Endodermal cell (in vitro differentiated cells): ENCODE data around the gene SIRT7. TPM values are rescaled to one million over a fixed set of nuclear protein-coding genes. Genes with fewer than 3 reads are reported as not detected.

ENCODE experiments used
- DNase-seq: peaks from one replicate; pipeline ENCODE4 v3.0.0-alpha.2; 2017
- H3K27ac ChIP-seq: 2 replicates; pipeline ENCODE4 v1.5.1; 2013; ENCODE audit warnings: mild to moderate bottlenecking, low read depth, low read length, moderate library complexity
- H3K27me3 ChIP-seq: 2 replicates; pipeline ENCODE4 v1.6.1; 2013; ENCODE audit warnings: mild to moderate bottlenecking, low read length, moderate library complexity; ENCODE audit not compliant: insufficient read depth, control insufficient read depth, poor library complexity, severe bottlenecking
- H3K36me3 ChIP-seq: 2 replicates; pipeline ENCODE4 v1.7.0; 2013; ENCODE audit warnings: mild to moderate bottlenecking, low read length, moderate library complexity; ENCODE audit not compliant: control insufficient read depth, insufficient read depth
- H3K4me1 ChIP-seq: one replicate; pipeline ENCODE4 v1.7.0; 2013; ENCODE audit warnings: low read length; ENCODE audit not compliant: control insufficient read depth, insufficient read depth
- H3K4me3 ChIP-seq: 2 replicates; pipeline ENCODE4 v1.5.1; 2013; ENCODE audit warnings: mild to moderate bottlenecking, low read length, moderate library complexity
- H3K9ac ChIP-seq: 2 replicates; pipeline ENCODE4 v1.6.1; 2013; ENCODE audit warnings: mild to moderate bottlenecking, low read length, moderate library complexity; ENCODE audit not compliant: poor library complexity, severe bottlenecking; ENCODE audit errors: extremely low read depth
- H3K9me3 ChIP-seq: 2 replicates; pipeline ENCODE4 v1.6.1; 2013; ENCODE audit warnings: mild to moderate bottlenecking, low read length, moderate library complexity; ENCODE audit not compliant: control insufficient read depth
- H3K27ac Mint-ChIP-seq: 2 replicates; pipeline ENCODE4 v1.8.0; 2020; ENCODE audit warnings: mixed read lengths
- H3K27me3 Mint-ChIP-seq: 2 replicates; pipeline ENCODE4 v1.8.0; 2021; ENCODE audit warnings: mild to moderate bottlenecking, mixed read lengths; ENCODE audit not compliant: insufficient read depth
- H3K36me3 Mint-ChIP-seq: 2 replicates; pipeline ENCODE4 v1.8.0; 2020; ENCODE audit warnings: low read depth, mixed read lengths
- H3K4me1 Mint-ChIP-seq: 2 replicates; pipeline ENCODE4 v1.8.0; 2020; ENCODE audit warnings: mixed read lengths
- H3K4me3 Mint-ChIP-seq: 2 replicates; pipeline ENCODE4 v1.8.0; 2020; ENCODE audit warnings: mild to moderate bottlenecking, moderate library complexity, mixed read lengths
- H3K9me3 Mint-ChIP-seq: 2 replicates; pipeline ENCODE4 v1.8.0; 2020; ENCODE audit warnings: mild to moderate bottlenecking, mixed read lengths
- WGBS, 2 experiments: methylation state at CpG; one replicate each; pipeline versions ENCODE4 v1.1.5 to v1.1.7; 2013; ENCODE audit warnings: missing lambda C conversion rate in 2 of 2, mixed read lengths in 1 of 2; ENCODE audit not compliant: insufficient coverage in 1 of 2, insufficient read length in 1 of 2; 5-methylcytosine and 5-hydroxymethylcytosine counted together
- total RNA-seq, 2 donors: library from RNA; stranded (reverse); fragmentation: NEBNext Ultra II Directional in 1 of 2; extraction: Animal tissue kit (Norgen Biotek cat#: 25700) in 1 of 2; gene quantifications; 2 replicates in 1 of 2; 3 replicates in 1 of 2; pipeline ENCODE4 v1.2.1, GENCODE V29; 2021
- TF ChIP-seq, protein P1 (sequence below): fragments of 200-600 bp; sonication (generic); conservative IDR thresholded peaks from 2 replicates; pipeline ENCODE4 v1.5.0; 2021; ENCODE audit warnings: antibody characterized with exemption, mild to moderate bottlenecking

SIRT7 gene
- total RNA-seq, 2 donors from 2014 or later = 21.8 to 22.1 TPM

DNA sequence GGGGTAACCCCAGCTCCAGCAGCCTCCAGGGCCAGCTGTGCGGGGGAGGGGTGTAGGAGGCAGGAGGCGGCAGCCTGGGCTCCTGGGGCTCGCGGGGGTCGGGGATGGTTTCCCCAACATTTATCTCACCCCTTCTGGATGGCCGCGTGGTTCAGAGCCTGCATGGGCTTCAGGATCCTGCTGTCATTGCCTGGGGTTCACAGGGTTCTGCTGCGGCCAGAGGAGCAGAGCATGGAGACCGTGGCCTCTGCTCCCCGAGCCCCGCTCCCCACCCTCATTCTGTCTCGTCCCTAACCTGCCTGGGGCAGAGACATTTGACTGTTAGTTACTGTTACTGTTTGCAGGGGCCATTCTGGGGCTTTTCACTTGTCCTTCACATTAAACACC, 24.2 kb upstream of the SIRT7 start:
- peaks cover 29% of the 10 kb centered on the region for H3K27me3 Mint-ChIP-seq
- TF ChIP-seq, protein P1, sequence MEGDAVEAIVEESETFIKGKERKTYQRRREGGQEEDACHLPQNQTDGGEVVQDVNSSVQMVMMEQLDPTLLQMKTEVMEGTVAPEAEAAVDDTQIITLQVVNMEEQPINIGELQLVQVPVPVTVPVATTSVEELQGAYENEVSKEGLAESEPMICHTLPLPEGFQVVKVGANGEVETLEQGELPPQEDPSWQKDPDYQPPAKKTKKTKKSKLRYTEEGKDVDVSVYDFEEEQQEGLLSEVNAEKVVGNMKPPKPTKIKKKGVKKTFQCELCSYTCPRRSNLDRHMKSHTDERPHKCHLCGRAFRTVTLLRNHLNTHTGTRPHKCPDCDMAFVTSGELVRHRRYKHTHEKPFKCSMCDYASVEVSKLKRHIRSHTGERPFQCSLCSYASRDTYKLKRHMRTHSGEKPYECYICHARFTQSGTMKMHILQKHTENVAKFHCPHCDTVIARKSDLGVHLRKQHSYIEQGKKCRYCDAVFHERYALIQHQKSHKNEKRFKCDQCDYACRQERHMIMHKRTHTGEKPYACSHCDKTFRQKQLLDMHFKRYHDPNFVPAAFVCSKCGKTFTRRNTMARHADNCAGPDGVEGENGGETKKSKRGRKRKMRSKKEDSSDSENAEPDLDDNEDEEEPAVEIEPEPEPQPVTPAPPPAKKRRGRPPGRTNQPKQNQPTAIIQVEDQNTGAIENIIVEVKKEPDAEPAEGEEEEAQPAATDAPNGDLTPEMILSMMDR = no peak
- no peak overlapping the region for H3K27ac ChIP-seq
- no peaks in the 10 kb centered on the region for H3K9me3 ChIP-seq
- H3K36me3 Mint-ChIP-seq = no peaks in the 10 kb centered on the region
- H3K4me1 ChIP-seq = no peaks in the 10 kb centered on the region
- DNase-seq = no peak
- 51 to 74% methylated on average over 5 to 11 of the region's 12 CpGs for WGBS, 2 experiments
- no peaks in the 10 kb centered on the region for H3K9me3 Mint-ChIP-seq
- H3K4me3 Mint-ChIP-seq = no peak overlapping the region
- no peaks in the 10 kb centered on the region for H3K4me1 Mint-ChIP-seq
- H3K9ac ChIP-seq = no peak overlapping the region
- no peaks in the 10 kb centered on the region for H3K36me3 ChIP-seq
- no peak overlapping the region for H3K4me3 ChIP-seq
- H3K27me3 ChIP-seq = no peaks in the 10 kb centered on the region
- no peak overlapping the region for H3K27ac Mint-ChIP-seq

DNA sequence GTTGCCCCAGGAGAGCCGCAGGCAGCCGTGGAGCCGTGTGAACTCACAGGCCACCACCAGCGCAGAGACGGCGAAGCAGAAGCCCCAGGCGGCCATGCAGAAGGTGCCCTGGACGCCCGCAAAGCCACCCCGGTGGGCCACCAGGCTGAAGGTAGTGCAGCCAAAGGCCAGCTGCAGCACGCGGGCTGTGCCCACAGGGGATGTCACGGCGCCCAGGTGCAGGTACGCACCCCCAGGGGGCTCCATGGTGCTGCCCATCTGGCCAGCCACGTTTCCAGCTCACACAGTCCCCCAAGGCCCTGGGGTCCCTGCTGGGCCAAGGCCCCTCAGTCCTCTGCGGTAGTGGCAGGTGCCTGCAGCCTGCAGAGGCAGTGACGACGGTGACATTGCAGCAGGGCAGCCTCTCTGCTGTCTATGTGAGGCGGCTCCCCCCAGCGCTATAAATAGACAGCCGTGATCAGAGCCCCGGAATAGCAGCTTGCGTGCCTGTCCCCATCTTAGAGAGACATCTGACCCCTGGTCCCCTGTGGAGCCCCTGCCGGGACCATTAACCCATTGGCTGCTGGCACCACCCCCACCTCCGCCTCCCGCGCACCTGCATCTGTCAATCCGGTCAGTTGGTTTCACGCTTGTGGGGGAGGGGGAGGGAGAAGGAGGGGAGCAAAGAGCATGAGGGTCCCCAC, 23.6 kb upstream of the SIRT7 start:
- peak; percentile 72 for DNase-seq
- Histone ChIP-seq H3K27me3 (no peaks in the 10 kb centered on the region), H3K4me1 (no peaks in the 10 kb centered on the region), H3K4me3 (no peak overlapping the region), H3K36me3 (no peaks in the 10 kb centered on the region), H3K9ac (no peak overlapping the region), H3K27ac (no peak overlapping the region), H3K9me3 (no peaks in the 10 kb centered on the region)
- Mint-ChIP-seq H3K4me1 (no peaks in the 10 kb centered on the region), H3K4me3 (no peak overlapping the region), H3K36me3 (no peaks in the 10 kb centered on the region), H3K9me3 (no peaks in the 10 kb centered on the region), H3K27me3 (peaks cover 27% of the 10 kb centered on the region), H3K27ac (no peak overlapping the region)
- TF ChIP-seq, protein P1 = no peak
- WGBS, 2 experiments = 63 to 67% methylated on average over 18 to 30 of the region's 30 CpGs

DNA sequence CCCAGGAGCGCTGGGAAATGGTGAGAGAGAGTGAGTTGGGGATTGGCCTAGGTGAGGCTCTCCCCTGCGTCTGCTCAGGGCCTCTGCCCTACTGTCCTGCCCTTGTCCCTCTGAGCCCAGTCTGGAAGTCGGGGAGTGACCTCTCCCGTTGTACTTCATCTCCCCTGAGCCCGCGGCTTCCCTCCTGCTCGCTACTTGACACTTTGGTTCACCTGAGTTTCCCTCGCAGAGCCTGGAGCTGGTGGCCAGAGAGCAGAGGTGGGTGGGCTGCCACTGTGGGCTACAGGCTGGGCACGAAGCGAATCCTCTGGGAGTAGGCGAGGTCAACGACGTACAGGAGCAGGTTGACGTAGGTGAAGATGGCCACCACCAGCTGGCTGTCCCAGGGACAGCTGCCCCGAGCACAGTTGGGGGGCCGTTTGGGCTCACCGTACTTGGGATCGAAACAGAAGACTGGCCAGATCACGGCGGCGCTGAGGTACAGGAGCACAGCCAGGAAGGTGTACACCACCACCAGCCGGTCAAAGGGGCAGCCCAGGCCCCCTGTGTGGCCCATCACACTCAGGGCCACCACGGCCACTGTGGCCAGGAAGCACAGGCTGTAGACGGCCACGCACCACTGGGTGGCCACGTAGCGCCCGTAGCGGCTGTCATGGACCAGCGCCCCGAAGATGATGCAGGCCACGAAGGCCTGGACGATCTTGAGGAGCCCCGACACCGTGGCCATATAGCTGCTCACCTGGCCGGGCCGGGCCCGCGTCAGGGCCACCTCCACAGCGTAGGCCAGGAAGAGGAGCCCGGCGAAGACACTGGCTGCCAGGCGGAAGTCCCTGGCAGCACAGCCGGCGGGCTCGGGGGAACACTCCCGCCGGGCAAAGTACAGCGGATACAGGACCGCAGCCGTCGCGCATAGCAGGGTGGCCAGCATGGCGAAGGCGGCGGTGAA, 22.8 kb upstream of the SIRT7 start:
- no peaks in the 10 kb centered on the region for H3K4me1 ChIP-seq
- no peak for DNase-seq
- peaks cover 27% of the 10 kb centered on the region for H3K27me3 Mint-ChIP-seq
- no peaks in the 10 kb centered on the region for H3K9me3 ChIP-seq
- H3K36me3 ChIP-seq = no peaks in the 10 kb centered on the region
- H3K4me3 ChIP-seq = no peak overlapping the region
- no peak overlapping the region for H3K27ac ChIP-seq
- no peak overlapping the region for H3K27ac Mint-ChIP-seq
- no peaks in the 10 kb centered on the region for H3K4me1 Mint-ChIP-seq
- H3K4me3 Mint-ChIP-seq = no peak overlapping the region
- H3K36me3 Mint-ChIP-seq = no peaks in the 10 kb centered on the region
- no peaks in the 10 kb centered on the region for H3K27me3 ChIP-seq
- WGBS, 2 experiments = 93 to 94% methylated on average over 44 to 56 of the region's 56 CpGs
- TF ChIP-seq, protein P1 = no peak
- H3K9ac ChIP-seq = no peak overlapping the region
- no peaks in the 10 kb centered on the region for H3K9me3 Mint-ChIP-seq
